KMS-11 (cell line): Measurements from ENCODE around the gene SUN3.
"Not testable (repeated sequence)": the region's sequence is repeated elsewhere in the genome, so short reads cannot be mapped to it uniquely, and the experiment has no call there.

ENCODE experiments used
- H2AFZ ChIP-seq: fragments of 200-600 bp; sonication (generic); 2 replicates; pipeline ENCODE4 v1.6.1; 2016; ENCODE audit warnings: antibody characterized with exemption, mixed run types, low read depth
- H3K27ac ChIP-seq: fragments of 200-600 bp; sonication (generic); 2 replicates; pipeline ENCODE4 v1.6.1; 2016; ENCODE audit warnings: mild to moderate bottlenecking, mixed run types
- H3K27me3 ChIP-seq: fragments of 200-600 bp; sonication (generic); 2 replicates; pipeline ENCODE4 v1.6.1; 2017; ENCODE audit warnings: mild to moderate bottlenecking, low read depth, mixed run types, moderate library complexity; ENCODE audit not compliant: insufficient read depth
- H3K36me3 ChIP-seq: fragments of 200-600 bp; sonication (generic); 2 replicates; pipeline ENCODE4 v1.6.1; 2017; ENCODE audit warnings: mild to moderate bottlenecking, mixed run types; ENCODE audit not compliant: insufficient read depth
- H3K4me1 ChIP-seq: fragments of 200-600 bp; sonication (generic); 2 replicates; pipeline ENCODE4 v1.6.1; 2016; ENCODE audit warnings: mild to moderate bottlenecking, low read depth, mixed run types; ENCODE audit not compliant: poor library complexity, severe bottlenecking
- H3K4me2 ChIP-seq: fragments of 200-600 bp; sonication (generic); 2 replicates; pipeline ENCODE4 v1.7.0; 2016; ENCODE audit warnings: mild to moderate bottlenecking, mixed run types
- H3K4me3 ChIP-seq: fragments of 200-600 bp; sonication (generic); IDR thresholded peaks from 2 replicates; pipeline ENCODE4 v1.6.1; 2017; ENCODE audit warnings: low read depth, low read length, mixed read lengths; ENCODE audit not compliant: insufficient read depth
- H3K79me2 ChIP-seq: fragments of 200-600 bp; sonication (generic); 2 replicates; pipeline ENCODE4 v1.6.1; 2016; ENCODE audit warnings: low read depth, mixed run types; ENCODE audit not compliant: insufficient read depth
- H3K9ac ChIP-seq: fragments of 200-600 bp; sonication (generic); 2 replicates; pipeline ENCODE4 v1.6.1; 2016; ENCODE audit warnings: mild to moderate bottlenecking, mixed run types
- H4K20me1 ChIP-seq: fragments of 200-600 bp; sonication (generic); 2 replicates; pipeline ENCODE4 v1.6.1; 2016; ENCODE audit warnings: mild to moderate bottlenecking, mixed run types; ENCODE audit not compliant: insufficient read depth
- CTCF ChIP-seq: fragments of 200-600 bp; sonication (generic); conservative IDR thresholded peaks from 2 replicates; pipeline ENCODE4 v1.6.1; 2017; ENCODE audit warnings: low read depth, mild to moderate bottlenecking, antibody characterized with exemption, low read length, moderate library complexity, mixed read lengths

SUN3 gene

GRCh38 chr7:47945261-47946015 is 83.5 kb downstream of the SUN3 start:
- H3K9ac ChIP-seq: no peak overlapping the region
- H3K4me2 ChIP-seq: no peak overlapping the region
- no peak overlapping the region for H3K4me3 ChIP-seq
- no peaks in the 10 kb centered on the region for H3K36me3 ChIP-seq
- H3K79me2 ChIP-seq: no peaks in the 10 kb centered on the region
- no peaks in the 10 kb centered on the region for H3K27me3 ChIP-seq
- no peaks in the 10 kb centered on the region for H3K4me1 ChIP-seq
- no peak overlapping the region for H3K27ac ChIP-seq
- peak; percentile 94 for TF ChIP-seq CTCF
- no peaks in the 10 kb centered on the region for H4K20me1 ChIP-seq
- no peak overlapping the region for H2AFZ ChIP-seq

GRCh38 chr7:47944536-47945260 is 84.2 kb downstream of the SUN3 start:
- H4K20me1 ChIP-seq: no peaks in the 10 kb centered on the region
- no peaks in the 10 kb centered on the region for H3K36me3 ChIP-seq
- no peak overlapping the region for H3K9ac ChIP-seq
- no peaks in the 10 kb centered on the region for H3K79me2 ChIP-seq
- no peak overlapping the region for H2AFZ ChIP-seq
- H3K4me3 ChIP-seq: no peak overlapping the region
- no peaks in the 10 kb centered on the region for H3K4me1 ChIP-seq
- H3K27ac ChIP-seq: no peak overlapping the region
- H3K27me3 ChIP-seq: no peaks in the 10 kb centered on the region
- TF ChIP-seq CTCF: no peak
- H3K4me2 ChIP-seq: no peak overlapping the region

GRCh38 chr7:47943676-47944474 is 85.0 kb downstream of the SUN3 start:
- TF ChIP-seq CTCF: no peak
- Histone ChIP-seq H3K36me3 (no peaks in the 10 kb centered on the region), H4K20me1 (no peaks in the 10 kb centered on the region), H3K27ac (no peak overlapping the region), H3K4me2 (no peak overlapping the region), H2AFZ (no peak overlapping the region), H3K9ac (no peak overlapping the region), H3K79me2 (no peaks in the 10 kb centered on the region), H3K4me1 (no peaks in the 10 kb centered on the region), H3K4me3 (no peak overlapping the region), H3K27me3 (no peaks in the 10 kb centered on the region)

GRCh38 chr7:47942651-47943050 is 86.3 kb downstream of the SUN3 start:
- not testable (repeated sequence) for H3K27me3 ChIP-seq, H3K79me2 ChIP-seq, H3K27ac ChIP-seq, H3K36me3 ChIP-seq, H2AFZ ChIP-seq, H3K4me2 ChIP-seq, H3K9ac ChIP-seq, H3K4me3 ChIP-seq, H4K20me1 ChIP-seq, H3K4me1 ChIP-seq
